Thoracic aorta (tissue), 2 donors: ENCODE measurements around the gene DELE1. TPM values are rescaled to one million over a fixed set of nuclear protein-coding genes. Genes with fewer than 3 reads are reported as not detected.

Experiments
- ATAC-seq: fragments of 150-250 bp; one replicate; pipeline ENCODE4 v1.8.0; 2017; ENCODE audit warnings: low read depth; ENCODE audit not compliant: insufficient number of reproducible peaks, low FRiP score
- DNase-seq: peaks from one replicate; pipeline ENCODE4 v3.0.0-alpha.2; 2020; ENCODE audit warnings: low spot score
- H3K27ac ChIP-seq, 2 donors: fragments of 200-600 bp; sonication (generic); 1 replicate in 1 of 2; 2 replicates in 1 of 2; pipeline ENCODE4 v1.5.1; 2016; ENCODE audit warnings: mild to moderate bottlenecking in 2 of 2, moderate library complexity in 2 of 2
- H3K27me3 ChIP-seq: fragments of 200-600 bp; sonication (generic); replicated peaks from 2 replicates; pipeline ENCODE4 v1.6.0; 2016; ENCODE audit warnings: mild to moderate bottlenecking; ENCODE audit not compliant: insufficient read depth
- H3K36me3 ChIP-seq: fragments of 200-600 bp; sonication (generic); one replicate; pipeline ENCODE4 v1.5.1; 2016
- H3K4me1 ChIP-seq, 2 donors: fragments of 200-600 bp; sonication (generic); 1 replicate in 1 of 2; 2 replicates in 1 of 2; pipeline versions ENCODE4 v1.5.1 to v1.6.0; 2016; ENCODE audit warnings: low read depth in 2 of 2, mild to moderate bottlenecking in 1 of 2; ENCODE audit not compliant: control insufficient read depth in 1 of 2
- H3K4me3 ChIP-seq: fragments of 200-600 bp; sonication (generic); 2 replicates; pipeline ENCODE4 v1.5.1; 2016; ENCODE audit warnings: mild to moderate bottlenecking
- H3K9me3 ChIP-seq: fragments of 200-600 bp; sonication (generic); 2 replicates; pipeline ENCODE4 v1.5.1; 2016
- CTCF ChIP-seq: fragments of 200-600 bp; sonication (generic); IDR thresholded peaks from one replicate; pipeline ENCODE4 v1.5.1; 2019; ENCODE audit warnings: antibody characterized with exemption
- total RNA-seq, 2 donors: library from RNA; depleted of rRNA; stranded (reverse); fragments of >200 nt; gene quantifications; one replicate each; pipeline versions ENCODE4 v1.1.0 to v1.2.3, GENCODE V29; 2016

The DELE1 gene, protein sequence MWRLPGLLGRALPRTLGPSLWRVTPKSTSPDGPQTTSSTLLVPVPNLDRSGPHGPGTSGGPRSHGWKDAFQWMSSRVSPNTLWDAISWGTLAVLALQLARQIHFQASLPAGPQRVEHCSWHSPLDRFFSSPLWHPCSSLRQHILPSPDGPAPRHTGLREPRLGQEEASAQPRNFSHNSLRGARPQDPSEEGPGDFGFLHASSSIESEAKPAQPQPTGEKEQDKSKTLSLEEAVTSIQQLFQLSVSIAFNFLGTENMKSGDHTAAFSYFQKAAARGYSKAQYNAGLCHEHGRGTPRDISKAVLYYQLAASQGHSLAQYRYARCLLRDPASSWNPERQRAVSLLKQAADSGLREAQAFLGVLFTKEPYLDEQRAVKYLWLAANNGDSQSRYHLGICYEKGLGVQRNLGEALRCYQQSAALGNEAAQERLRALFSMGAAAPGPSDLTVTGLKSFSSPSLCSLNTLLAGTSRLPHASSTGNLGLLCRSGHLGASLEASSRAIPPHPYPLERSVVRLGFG
- 100 to 1,000 TPM in 1 of 2 donors, 10 to 100 TPM in 1; 82.5 to 108 TPM for total RNA-seq

- ATAC-seq = peak; percentile 96
- H3K27ac ChIP-seq = peak within 1 kb of the TSS; percentile 96 to 99
- TF ChIP-seq CTCF = no peak
- DNase-seq = peak; percentile 86
- peaks cover 9 to 27% of the 10 kb centered on the region in 2 donors for H3K4me1 ChIP-seq
- H3K9me3 ChIP-seq = no peaks in the 10 kb centered on the region
- H3K4me3 ChIP-seq = peak within 1 kb of the TSS; percentile 83
- H3K27me3 ChIP-seq = no peaks in the 10 kb centered on the region
- peaks cover 24% of the 10 kb centered on the region for H3K36me3 ChIP-seq
Observed at GRCh38 chr5:141923448-141924313, at the start of gene DELE1. Gene DELE1 (plus strand): TSS chr5:141923871. CDS start chr5:141923942, 71 bp downstream.

GRCh38 chr5:141873933-141874261, 49.8 kb upstream of the DELE1 start:
- Histone ChIP-seq H3K9me3 (no peaks in the 10 kb centered on the region), H3K4me1 (peaks cover 12 to 25% of the 10 kb centered on the region in 2 donors), H3K27ac (no peak overlapping the region), H3K4me3 (no peak overlapping the region), H3K27me3 (peaks cover 8% of the 10 kb centered on the region), H3K36me3 (no peaks in the 10 kb centered on the region)
- no peak for DNase-seq
- TF ChIP-seq CTCF = no peak
- ATAC-seq = no peak

DNA sequence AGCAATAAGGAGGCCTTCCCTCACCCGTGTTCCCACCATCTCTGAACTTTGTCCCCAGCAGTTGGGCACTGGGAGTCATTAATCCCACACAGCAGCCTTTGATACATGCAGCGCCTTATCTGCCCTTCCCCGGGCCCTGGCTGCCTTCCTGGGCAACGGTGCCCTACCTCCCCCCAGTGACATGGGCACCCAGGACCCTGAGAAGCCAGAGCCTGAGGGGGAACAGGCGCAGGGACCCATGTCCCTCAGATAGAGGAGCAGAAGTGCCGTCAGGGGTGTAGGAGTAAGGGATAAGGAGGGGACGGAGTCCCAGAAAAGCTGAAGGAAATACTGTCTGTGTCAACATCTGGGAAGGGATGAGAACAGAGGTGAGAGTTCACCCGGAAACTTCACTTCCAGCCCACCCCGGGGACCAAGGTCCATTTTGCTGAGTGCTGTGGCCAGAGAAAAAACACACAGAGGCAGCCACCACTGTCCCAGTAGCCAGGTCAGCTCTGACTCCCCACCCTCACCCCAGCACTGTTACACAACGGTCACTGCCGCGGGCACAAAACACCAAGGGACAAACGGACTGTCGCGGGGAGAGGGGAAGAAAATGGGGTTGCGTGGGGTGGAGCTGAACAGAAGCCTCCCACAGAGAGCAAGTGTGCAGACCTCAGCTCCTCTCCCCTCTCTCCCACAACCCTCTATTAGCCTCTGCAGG, 49.3 kb upstream of the DELE1 start:
- no peak for TF ChIP-seq CTCF
- H3K27ac ChIP-seq = no peak overlapping the region
- H3K27me3 ChIP-seq = peaks cover 8% of the 10 kb centered on the region
- peaks cover 12 to 25% of the 10 kb centered on the region in 2 donors for H3K4me1 ChIP-seq
- H3K9me3 ChIP-seq = no peaks in the 10 kb centered on the region
- H3K4me3 ChIP-seq = no peak overlapping the region
- H3K36me3 ChIP-seq = no peaks in the 10 kb centered on the region
- no peak for ATAC-seq
- no peak for DNase-seq

- no peak for TF ChIP-seq CTCF
- H3K36me3 ChIP-seq = no peaks in the 10 kb centered on the region
- H3K27me3 ChIP-seq = peaks cover 8% of the 10 kb centered on the region
- peak overlapping the region; percentile 88 for H3K4me3 ChIP-seq
- DNase-seq (no peak), ATAC-seq (no peak)
- H3K27ac ChIP-seq = no peak overlapping the region
- H3K4me1 ChIP-seq = peaks cover 12 to 25% of the 10 kb centered on the region in 2 donors
- no peaks in the 10 kb centered on the region for H3K9me3 ChIP-seq
Observed at GRCh38 chr5:141875022-141875740, 48.5 kb upstream of the DELE1 start.
